Measurements from ENCODE around the gene NAA30. TPM values are rescaled to one million over a fixed set of nuclear protein-coding genes. Genes with fewer than 3 reads are reported as not detected.

The NAA30 gene
- total RNA-seq, 4 donors from 2014 or later, result 8.9 to 20.3 (median 10.4) TPM

- H3K4me3 ChIP-seq, result no peak overlapping the region
- no peaks in the 10 kb centered on the region for H3K9me3 ChIP-seq
- no peak for TF ChIP-seq POLR2A (IDR thresholded peaks at IDR 0.05)
- H3K4me1 ChIP-seq, result no peaks in the 10 kb centered on the region
- no peaks in the 10 kb centered on the region for H3K36me3 ChIP-seq
- no peak overlapping the region for H3K27ac ChIP-seq
- DNase-seq, result no peak
- H3K27me3 ChIP-seq, result no peaks in the 10 kb centered on the region
These were observed 45.5 kb downstream of the NAA30 start for GRCh38 chr14:57435923-57436322.

GRCh38 chr14:57461777-57462320 lies 71.5 kb downstream of the NAA30 start:
- no peak for DNase-seq
- H3K27me3 ChIP-seq, result no peaks in the 10 kb centered on the region
- TF ChIP-seq POLR2A (IDR thresholded peaks at IDR 0.05) (no peak), CTCF (IDR thresholded peaks at IDR 0.05) (no peak)
- H3K4me3 ChIP-seq, result no peak overlapping the region
- no peak overlapping the region for H3K27ac ChIP-seq
- no peaks in the 10 kb centered on the region for H3K4me1 ChIP-seq
- H3K36me3 ChIP-seq, result no peaks in the 10 kb centered on the region
- no peaks in the 10 kb centered on the region for H3K9me3 ChIP-seq

- H3K9me3 ChIP-seq, result no peaks in the 10 kb centered on the region
These were observed 72.2 kb downstream of the NAA30 start for GRCh38 chr14:57462551-57462950.

GRCh38 chr14:57464008-57464730 lies 73.8 kb downstream of the NAA30 start:
- no peaks in the 10 kb centered on the region for H3K4me1 ChIP-seq
- H3K36me3 ChIP-seq, result no peaks in the 10 kb centered on the region
- DNase-seq, result no peak
- H3K4me3 ChIP-seq, result no peak overlapping the region
- TF ChIP-seq POLR2A (IDR thresholded peaks at IDR 0.05) (no peak), CTCF (IDR thresholded peaks at IDR 0.05) (no peak)
- no peaks in the 10 kb centered on the region for H3K27me3 ChIP-seq
- no peaks in the 10 kb centered on the region for H3K9me3 ChIP-seq
- H3K27ac ChIP-seq, result no peak overlapping the region

More at GRCh38 chr14:57462551-57462950, 72.2 kb downstream of the NAA30 start:
- H3K4me1 ChIP-seq, result no peaks in the 10 kb centered on the region
- H3K27me3 ChIP-seq, result no peaks in the 10 kb centered on the region
- H3K36me3 ChIP-seq, result no peaks in the 10 kb centered on the region
- no peak overlapping the region for H3K4me3 ChIP-seq
- TF ChIP-seq POLR2A (IDR thresholded peaks at IDR 0.05) (no peak), CTCF (IDR thresholded peaks at IDR 0.05) (no peak)
- H3K27ac ChIP-seq, result no peak overlapping the region
- no peak for DNase-seq

Other genes starting within 250 kb of the NAA30 start
- gene EXOC5, start 121.7 kb upstream of the NAA30 start, total RNA-seq, result 10 to 100 TPM; 20.6 to 35.8 (median 30.3) TPM
- 10 to 100 TPM; 39.6 to 74.3 (median 44.1) TPM for gene AP5M1, start 121.6 kb upstream of the NAA30 start, total RNA-seq
- gene CCDC198, start 103.3 kb downstream of the NAA30 start, total RNA-seq, result not detected

Measured in Peyer's patch (tissue), 4 donors.